Common myeloid progenitor, CD34-positive (primary cell): ENCODE results near the gene CCNA2.
A peak's percentile ranks its signal among the peaks of the same experiment; 100 is the strongest.

Experiments used
- CTCF ChIA-PET: fragments of 350-600 bp; sonication (Branson Sonifier 250); formaldehyde crosslinking; loops from one replicate; lab custom pipeline; 2021; ENCODE audit warnings: antibody characterized with exemption; lab: Charles Lee
- POLR2A ChIA-PET: fragments of 350-600 bp; sonication (Branson Sonifier 250); formaldehyde crosslinking; loops from one replicate; lab custom pipeline; 2021; ENCODE audit warnings: antibody characterized with exemption; lab: Charles Lee
- DNase-seq, 3 donors: peaks; one replicate each; pipeline versions ENCODE4 v3.0.0 to v3.0.0-alpha.2; 2013
- H3K27ac ChIP-seq, 2 experiments: 1 replicate in 1 of 2; 2 replicates in 1 of 2; pipeline ENCODE4 v1.7.0; 2013; ENCODE audit warnings: inconsistent platforms in 2 of 2, low read length in 2 of 2, mild to moderate bottlenecking in 2 of 2, low read depth in 1 of 2, moderate library complexity in 1 of 2; ENCODE audit not compliant: severe bottlenecking in 2 of 2, insufficient read depth in 1 of 2, poor library complexity in 1 of 2
- H3K27me3 ChIP-seq, 5 experiments: replicated peaks in 2 of 5; 1 replicate in 3 of 5; 2 replicates in 2 of 5; pipeline versions ENCODE4 v1.6.1 to v1.7.0; 2013; ENCODE audit warnings: low read length in 4 of 5, mild to moderate bottlenecking in 2 of 5, moderate library complexity in 2 of 5, inconsistent platforms in 1 of 5; ENCODE audit not compliant: insufficient read depth in 5 of 5, control insufficient read depth in 4 of 5
- H3K36me3 ChIP-seq, 4 experiments: 1 replicate in 2 of 4; 2 replicates in 2 of 4; pipeline versions ENCODE4 v1.6.1 to v1.7.0; 2013; ENCODE audit warnings: low read length in 3 of 4, control low read depth in 1 of 4, mild to moderate bottlenecking in 1 of 4; ENCODE audit not compliant: control insufficient read depth in 4 of 4, insufficient read depth in 4 of 4
- H3K4me1 ChIP-seq, 4 experiments: 1 replicate in 3 of 4; 2 replicates in 1 of 4; pipeline versions ENCODE4 v1.6.1 to v1.7.1; 2013; ENCODE audit warnings: low read length in 3 of 4, mild to moderate bottlenecking in 3 of 4, control low read depth in 1 of 4, inconsistent platforms in 1 of 4, moderate library complexity in 1 of 4; ENCODE audit not compliant: control insufficient read depth in 4 of 4, insufficient read depth in 4 of 4; ENCODE audit errors: control extremely low read depth in 1 of 4
- H3K4me3 ChIP-seq, 7 experiments: 1 replicate in 4 of 7; 2 replicates in 3 of 7; pipeline versions ENCODE4 v1.5.1 to v1.7.0; 2013; ENCODE audit warnings: mild to moderate bottlenecking in 7 of 7, low read length in 6 of 7, moderate library complexity in 6 of 7, inconsistent platforms in 2 of 7, low read depth in 2 of 7, control low read depth in 1 of 7; ENCODE audit not compliant: insufficient read depth in 4 of 7, control insufficient read depth in 1 of 7; ENCODE audit errors: extremely low read depth in 1 of 7
- H3K9me3 ChIP-seq, 5 experiments: 1 replicate in 4 of 5; 2 replicates in 1 of 5; pipeline versions ENCODE4 v1.6.1 to v1.7.1; 2013; ENCODE audit warnings: low read length in 4 of 5, mild to moderate bottlenecking in 2 of 5, inconsistent platforms in 1 of 5, low read depth in 1 of 5, moderate library complexity in 1 of 5; ENCODE audit not compliant: control insufficient read depth in 4 of 5, insufficient read depth in 2 of 5; ENCODE audit errors: control extremely low read depth in 1 of 5
- WGBS: methylation state at CpG from one replicate; pipeline ENCODE4 v1.1.5; 2013; ENCODE audit not compliant: insufficient coverage; 5-methylcytosine and 5-hydroxymethylcytosine counted together

Gene CCNA2

DNA sequence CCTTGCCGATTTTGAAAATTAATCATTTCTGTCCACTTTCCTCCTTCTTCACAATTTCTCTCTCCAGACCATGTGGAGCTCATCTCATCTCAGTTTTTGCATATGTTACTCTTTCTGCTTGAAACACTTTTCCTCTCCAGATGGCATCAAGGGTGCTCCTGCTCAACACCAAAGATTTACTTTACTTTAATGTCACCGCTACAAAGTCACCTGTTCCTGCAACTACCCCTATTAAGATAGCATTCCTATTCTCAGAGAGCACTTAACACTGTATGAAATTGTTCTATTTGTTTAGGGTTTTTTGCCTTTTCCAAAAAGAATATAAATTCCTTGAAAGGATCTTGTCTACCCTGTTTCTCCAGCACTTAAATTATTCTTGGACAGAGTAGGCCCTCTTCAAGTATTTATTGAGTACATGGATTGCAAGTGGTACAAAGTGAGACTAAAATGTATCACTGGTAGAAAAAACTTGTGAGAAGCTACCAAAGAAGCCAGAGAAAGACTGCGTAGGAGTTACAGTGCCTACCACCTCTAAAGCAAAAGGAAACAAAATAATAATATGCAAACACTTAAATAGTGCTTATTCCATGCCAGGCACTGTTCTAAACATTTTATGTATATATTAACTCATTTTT, 23.7 kb downstream of the CCNA2 start:
- no peak for DNase-seq
- Histone ChIP-seq H3K4me3 (peak overlapping the region in 3 of 7 experiments; percentile 95 to 100 (median 98)), H3K4me1 (peaks cover 4 to 22% (median 9%) of the 10 kb centered on the region in 4 experiments), H3K9me3 (no peaks in the 10 kb centered on the region), H3K36me3 (peaks cover 0 to 22% (median 14%) of the 10 kb centered on the region in 4 experiments), H3K27me3 (peaks cover 0 to 3% (median 0%) of the 10 kb centered on the region in 5 experiments), H3K27ac (peak overlapping the region in 1 of 2 experiments; percentile 93)
- POLR2A ChIA-PET: interaction anchor here (0.6 kb wide), 1 partner anchor 355 kb away, joined by 5 read pairs; no protein-coding TSS in a partner anchor
- 100% methylated on average over 1 of the region's 3 CpGs for WGBS
- CTCF ChIA-PET: no interaction called here

DNA sequence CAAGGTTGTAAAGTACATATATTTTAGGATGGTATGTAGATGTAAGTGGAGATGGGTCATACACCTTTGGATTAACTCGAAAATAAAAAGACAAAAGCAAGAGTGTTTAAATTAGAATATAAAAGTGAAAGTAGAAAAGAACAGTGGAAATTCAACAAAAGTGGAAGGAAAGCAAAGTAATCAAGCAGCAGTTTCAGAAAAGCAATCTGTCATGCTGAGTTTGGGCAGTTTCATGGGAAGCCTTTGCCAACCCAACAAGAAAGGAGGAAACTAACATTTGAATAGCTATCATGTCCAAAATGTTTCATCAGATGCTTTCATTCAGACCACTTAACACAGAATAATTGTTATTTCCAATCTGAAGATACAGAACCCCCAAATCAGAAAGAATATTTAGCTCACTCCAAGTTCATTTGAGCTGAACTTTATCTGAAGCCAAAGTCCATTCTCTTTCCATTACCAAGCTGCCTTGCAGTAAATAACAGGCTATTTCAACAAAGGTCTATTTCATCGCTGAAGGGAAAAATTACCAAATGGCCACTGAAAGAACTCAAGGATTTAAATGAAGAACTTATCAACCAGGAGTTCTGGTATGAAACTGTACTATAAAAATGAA, 24.4 kb downstream of the CCNA2 start:
- ChIA-PET POLR2A (no interaction called here), CTCF (no interaction called here)
- Histone ChIP-seq H3K27me3 (peaks cover 0 to 7% (median 0%) of the 10 kb centered on the region in 5 experiments), H3K36me3 (peaks cover 0 to 16% (median 9%) of the 10 kb centered on the region in 4 experiments), H3K4me3 (peak overlapping the region in 1 of 7 experiments; percentile 32), H3K4me1 (peaks cover 4 to 22% (median 9%) of the 10 kb centered on the region in 4 experiments), H3K9me3 (no peaks in the 10 kb centered on the region), H3K27ac (peak overlapping the region in 1 of 2 experiments; percentile 40)
- WGBS: 0% methylated on average over 1 of the region's 2 CpGs
- DNase-seq: peak in 2 of 3 donors; percentile 29 to 38

- ChIA-PET POLR2A (no interaction called here), CTCF (no interaction called here)
- no peak for DNase-seq
Measured at GRCh38 chr4:121796283-121796682, 27.4 kb downstream of the CCNA2 start.

GRCh38 chr4:121794505-121795188, 29.0 kb downstream of the CCNA2 start:
- no peak overlapping the region for H3K4me3 ChIP-seq

More at GRCh38 chr4:121796283-121796682, 27.4 kb downstream of the CCNA2 start:
- Histone ChIP-seq H3K27me3 (peaks cover 0 to 7% (median 0%) of the 10 kb centered on the region in 5 experiments), H3K27ac (no peak overlapping the region), H3K9me3 (no peaks in the 10 kb centered on the region), H3K4me1 (peaks cover 0 to 12% (median 5%) of the 10 kb centered on the region in 4 experiments), H3K36me3 (no peaks in the 10 kb centered on the region), H3K4me3 (no peak overlapping the region)

DNA sequence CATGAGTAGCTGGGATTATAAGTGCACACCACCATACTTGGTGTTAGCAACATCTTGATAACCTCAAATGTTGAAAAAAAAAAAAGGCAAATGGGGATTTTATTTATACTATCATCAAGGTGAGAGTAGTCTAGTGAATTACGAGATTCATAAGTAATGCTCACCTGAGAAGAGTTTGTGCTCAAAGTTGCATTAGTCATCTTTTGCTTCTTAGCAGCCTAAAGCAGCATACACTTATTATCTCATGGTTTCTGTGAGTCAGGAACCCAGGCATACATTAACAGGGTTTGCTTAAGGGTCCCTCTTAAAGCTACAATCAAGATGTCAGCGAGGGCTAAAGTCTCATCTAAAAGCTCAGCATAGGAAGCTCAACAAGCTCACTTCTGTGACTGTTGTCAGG, 30.7 kb downstream of the CCNA2 start:
- Histone ChIP-seq H3K9me3 (no peaks in the 10 kb centered on the region), H3K27me3 (peaks cover 0 to 7% (median 0%) of the 10 kb centered on the region in 5 experiments), H3K4me3 (no peak overlapping the region), H3K4me1 (no peaks in the 10 kb centered on the region), H3K27ac (no peak overlapping the region), H3K36me3 (no peaks in the 10 kb centered on the region)
- DNase-seq: no peak
- ChIA-PET POLR2A (no interaction called here), CTCF (no interaction called here)
- 100% methylated on average over 2 of the region's 2 CpGs for WGBS

More at GRCh38 chr4:121794505-121795188, 29.0 kb downstream of the CCNA2 start:
- peaks cover 0 to 7% (median 0%) of the 10 kb centered on the region in 5 experiments for H3K27me3 ChIP-seq
- no peaks in the 10 kb centered on the region for H3K36me3 ChIP-seq
- DNase-seq: peak; percentile 19 to 68 (median 42)
- peaks cover 0 to 4% (median 1%) of the 10 kb centered on the region in 4 experiments for H3K4me1 ChIP-seq
- POLR2A ChIA-PET: no interaction called here
- no peaks in the 10 kb centered on the region for H3K9me3 ChIP-seq
- CTCF ChIA-PET: no interaction called here
- no peak overlapping the region for H3K27ac ChIP-seq
- WGBS: 92% methylated on average over 4 of the region's 5 CpGs

DNA sequence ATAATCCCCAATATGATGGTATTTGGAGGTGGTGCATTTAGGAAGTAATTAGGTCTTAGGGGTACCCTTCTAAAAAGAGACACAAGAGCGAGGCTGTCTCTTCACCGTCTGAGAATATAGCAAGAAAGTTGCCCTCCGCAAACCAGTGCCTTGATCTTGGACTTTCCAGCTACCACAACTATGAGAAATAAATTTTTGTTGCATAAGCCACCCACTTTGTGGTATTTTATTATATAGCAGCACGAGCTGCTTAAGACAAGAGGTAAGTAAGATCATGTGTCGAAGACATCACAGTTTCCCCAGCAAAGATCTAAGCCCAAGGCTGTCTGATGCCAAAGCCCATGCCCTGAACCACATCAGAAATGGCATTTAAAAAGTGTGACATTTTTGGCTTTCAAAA, 32.2 kb downstream of the CCNA2 start:
- Histone ChIP-seq H3K27me3 (peaks cover 0 to 7% (median 0%) of the 10 kb centered on the region in 5 experiments), H3K9me3 (no peaks in the 10 kb centered on the region), H3K36me3 (no peaks in the 10 kb centered on the region), H3K4me3 (no peak overlapping the region), H3K4me1 (no peaks in the 10 kb centered on the region), H3K27ac (no peak overlapping the region)
- ChIA-PET POLR2A (no interaction called here), CTCF (no interaction called here)
- no peak for DNase-seq
- 100% methylated on average over 3 of the region's 5 CpGs for WGBS

DNA sequence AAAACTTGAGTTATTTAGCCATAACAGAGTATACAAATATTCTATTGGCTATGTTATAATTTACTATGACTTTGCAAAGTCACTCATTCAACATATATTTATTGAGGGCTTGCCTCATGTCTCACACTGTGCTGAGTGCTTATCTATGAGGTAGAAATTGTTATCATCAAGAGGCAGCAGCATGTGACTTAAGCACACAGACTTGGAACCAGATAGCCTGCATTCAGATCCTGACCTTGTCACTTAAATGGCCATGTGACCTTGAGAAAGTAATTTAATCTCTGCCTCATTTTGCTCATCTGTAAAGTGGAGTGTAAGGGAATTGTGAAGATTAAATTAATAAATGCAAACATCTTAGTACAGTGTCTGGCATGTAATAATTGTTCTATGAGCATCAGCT, 32.7 kb downstream of the CCNA2 start:
- peak in 2 of 3 donors; percentile 15 to 44 for DNase-seq
- no peak overlapping the region for H3K4me3 ChIP-seq
- H3K27me3 ChIP-seq: peaks cover 0 to 5% (median 0%) of the 10 kb centered on the region in 5 experiments
- CTCF ChIA-PET: no interaction called here
- no peaks in the 10 kb centered on the region for H3K36me3 ChIP-seq
- H3K27ac ChIP-seq: no peak overlapping the region
- H3K4me1 ChIP-seq: no peaks in the 10 kb centered on the region
- POLR2A ChIA-PET: no interaction called here
- H3K9me3 ChIP-seq: no peaks in the 10 kb centered on the region
